ENCODE data around the gene PHF13.

PHF13 gene

GRCh38 chr1:6666696-6667095 lies 53.2 kb downstream of the PHF13 start:
- no peak for DNase-seq (ENCODE audit: low spot score)

GRCh38 chr1:6667139-6667538 lies 53.6 kb downstream of the PHF13 start:
- no peak for DNase-seq (ENCODE audit: low spot score)

GRCh38 chr1:6668503-6668902 lies 55.0 kb downstream of the PHF13 start:
- DNase-seq (ENCODE audit: low spot score), result no peak

GRCh38 chr1:6672558-6672957 lies 59.0 kb downstream of the PHF13 start:
- DNase-seq (ENCODE audit: low spot score), result no peak

All from putamen (tissue), 1 donor.